Measurements from ENCODE around the gene ADAMTS17. TPM values are rescaled to one million over a fixed set of nuclear protein-coding genes. Genes with fewer than 3 reads are reported as not detected.

ADAMTS17 gene
- total and polyA plus RNA-seq, 7 donors: 4.4 to 93.0 (median 7.2) TPM

GRCh38 chr15:100048736-100049135 lies 293.0 kb downstream of the ADAMTS17 start:
- H3K9me3 ChIP-seq: no peaks in the 10 kb centered on the region
- 89 to 93% (median 91%) methylated on average over 11 of the region's 11 CpGs for WGBS, 3 donors
- no peak overlapping the region for H3K4me3 ChIP-seq
- peaks cover 0 to 10% of the 10 kb centered on the region in 2 donors for H3K36me3 ChIP-seq (ENCODE audit: insufficient read depth in 1 of 2, low read depth in 1 of 2)
- intact Hi-C loops (cut with DNase I): loop anchor here in 1 of 2 donors (10.0 kb wide), 1 partner anchor 774 kb away; no protein-coding TSS in a partner anchor
- DNase-seq: no peak
- no peak for ATAC-seq
- H3K27ac ChIP-seq: no peak overlapping the region
- TF ChIP-seq CTCF (IDR thresholded peaks at IDR 0.05): no peak
- H3K4me1 ChIP-seq: peaks cover 2% of the 10 kb centered on the region
- no peaks in the 10 kb centered on the region for H3K27me3 ChIP-seq (ENCODE audit: insufficient read depth in 3 of 3, low read length in 2 of 3)

DNA sequence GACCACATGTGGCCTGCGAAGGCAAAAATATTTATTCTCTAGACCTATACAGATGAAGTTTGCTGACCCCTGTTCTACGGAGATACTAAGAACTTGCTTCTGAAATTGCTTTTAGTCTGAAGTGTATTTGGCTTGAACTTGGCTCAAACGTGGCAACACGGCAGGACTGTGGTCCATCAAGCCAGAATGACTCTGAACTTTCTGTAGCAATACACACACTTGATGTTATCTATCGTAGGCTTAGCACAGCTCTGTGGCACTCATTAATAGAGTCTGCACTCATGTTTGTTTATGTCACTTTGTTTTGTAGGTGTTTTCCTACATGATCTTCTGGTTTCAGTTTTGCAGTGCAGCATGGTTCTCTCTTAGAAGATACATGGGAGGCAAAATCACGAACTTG lies 298.1 kb downstream of the ADAMTS17 start:
- Histone ChIP-seq H3K4me1 (peaks cover 19% of the 10 kb centered on the region), H3K4me3 (peak overlapping the region; percentile 43), H3K36me3 (ENCODE audit: insufficient read depth in 1 of 2, low read depth in 1 of 2) (peaks cover 0 to 6% of the 10 kb centered on the region in 2 donors), H3K9me3 (no peaks in the 10 kb centered on the region), H3K27me3 (ENCODE audit: insufficient read depth in 3 of 3, low read length in 2 of 3) (no peaks in the 10 kb centered on the region), H3K27ac (peak overlapping the region; percentile 70)
- intact Hi-C loops (cut with DNase I): loop anchor here in 1 of 2 donors (10.0 kb wide), 1 partner anchor 769 kb away; no protein-coding TSS in a partner anchor
- ATAC-seq: peak in 3 of 4 donors; percentile 33 to 57 (median 39)
- DNase-seq: no peak
- TF ChIP-seq CTCF (IDR thresholded peaks at IDR 0.05): no peak
- WGBS, 3 donors: 50 to 67% (median 56%) methylated on average over 6 of the region's 6 CpGs

GRCh38 chr15:100043068-100043641 lies 298.6 kb downstream of the ADAMTS17 start:
- Histone ChIP-seq H3K4me3 (peak overlapping the region; percentile 43), H3K4me1 (peaks cover 19% of the 10 kb centered on the region), H3K9me3 (no peaks in the 10 kb centered on the region), H3K27ac (peak overlapping the region; percentile 70), H3K36me3 (ENCODE audit: insufficient read depth in 1 of 2, low read depth in 1 of 2) (peaks cover 0 to 5% of the 10 kb centered on the region in 2 donors), H3K27me3 (ENCODE audit: insufficient read depth in 3 of 3, low read length in 2 of 3) (no peaks in the 10 kb centered on the region)
- no peak for TF ChIP-seq CTCF (IDR thresholded peaks at IDR 0.05)
- DNase-seq (peak; percentile 40 to 78), ATAC-seq (peak; percentile 73 to 95 (median 78))
- intact Hi-C loops (cut with DNase I): loop anchor here in 1 of 2 donors (10.0 kb wide), 1 partner anchor 768 kb away; no protein-coding TSS in a partner anchor
- 28 to 53% (median 32%) methylated on average over 8 of the region's 8 CpGs for WGBS, 3 donors

DNA sequence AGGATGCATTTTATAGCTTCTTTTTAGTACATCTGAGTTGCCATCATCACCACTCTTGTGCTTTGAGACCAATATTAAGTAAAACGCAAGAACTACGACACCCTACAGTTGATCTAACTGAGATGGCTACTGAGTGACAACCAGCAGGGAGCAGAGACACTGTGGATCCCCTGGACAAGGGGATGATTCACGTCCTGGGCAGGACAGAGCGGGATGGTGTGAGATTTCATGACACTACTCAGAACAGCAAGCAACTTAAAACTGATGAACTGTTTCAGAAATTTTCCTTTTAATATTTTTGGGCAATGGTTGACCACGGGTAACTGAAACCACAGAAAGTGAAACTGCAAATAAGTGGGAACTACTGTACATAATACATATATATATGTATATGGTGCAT lies 299.2 kb downstream of the ADAMTS17 start:
- TF ChIP-seq CTCF (IDR thresholded peaks at IDR 0.05): no peak
- H3K4me3 ChIP-seq: peak overlapping the region; percentile 43
- DNase-seq: peak in 1 of 2 donors; percentile 66
- H3K36me3 ChIP-seq (ENCODE audit: insufficient read depth in 1 of 2, low read depth in 1 of 2): peaks cover 0 to 3% of the 10 kb centered on the region in 2 donors
- peak; percentile 88 to 96 (median 91) for ATAC-seq
- peaks cover 19% of the 10 kb centered on the region for H3K4me1 ChIP-seq
- H3K9me3 ChIP-seq: no peaks in the 10 kb centered on the region
- intact Hi-C loops (cut with DNase I): loop anchor here in 1 of 2 donors (10.0 kb wide), 1 partner anchor 768 kb away; no protein-coding TSS in a partner anchor
- peak overlapping the region; percentile 70 for H3K27ac ChIP-seq
- WGBS, 3 donors: 46 to 73% (median 57%) methylated on average over 5 of the region's 5 CpGs
- no peaks in the 10 kb centered on the region for H3K27me3 ChIP-seq (ENCODE audit: insufficient read depth in 3 of 3, low read length in 2 of 3)

Measured in psoas muscle (tissue), 8 donors.